HL-60 (cell line): ENCODE results near the gene S100A3.

Experiments used
- TF ChIP-seq, protein P1 (sequence below): IDR thresholded peaks from 2 replicates; pipeline ENCODE4 v1.6.1; 2012; ENCODE audit warnings: low read depth; ENCODE audit not compliant: insufficient replicate concordance
- TF ChIP-seq, protein P2 (sequence below): IDR thresholded peaks from one replicate; pipeline ENCODE4 v1.5.1; 2011; ENCODE audit warnings: low read length, control low read depth, inconsistent platforms; ENCODE audit not compliant: insufficient read depth

DNA sequence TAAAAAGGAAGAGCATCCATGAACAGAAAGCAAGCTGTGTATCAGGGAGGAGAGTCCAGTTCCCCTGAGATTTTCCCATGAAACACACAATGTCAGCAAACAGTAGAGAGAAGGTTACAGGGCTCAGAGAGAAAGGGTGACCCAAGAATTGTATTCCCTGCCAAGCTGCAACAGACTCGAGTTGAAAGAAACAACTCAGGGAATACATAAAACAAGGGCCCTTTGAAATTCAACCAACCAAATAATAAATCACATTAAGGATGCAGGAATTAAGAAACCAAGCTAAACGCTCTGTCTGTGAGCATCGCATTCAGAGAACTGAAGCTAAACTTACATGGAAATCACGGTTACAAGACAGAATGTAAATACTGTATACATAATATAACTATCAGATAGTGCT lies 43.7 kb upstream of the S100A3 start:
- TF ChIP-seq, protein P1, sequence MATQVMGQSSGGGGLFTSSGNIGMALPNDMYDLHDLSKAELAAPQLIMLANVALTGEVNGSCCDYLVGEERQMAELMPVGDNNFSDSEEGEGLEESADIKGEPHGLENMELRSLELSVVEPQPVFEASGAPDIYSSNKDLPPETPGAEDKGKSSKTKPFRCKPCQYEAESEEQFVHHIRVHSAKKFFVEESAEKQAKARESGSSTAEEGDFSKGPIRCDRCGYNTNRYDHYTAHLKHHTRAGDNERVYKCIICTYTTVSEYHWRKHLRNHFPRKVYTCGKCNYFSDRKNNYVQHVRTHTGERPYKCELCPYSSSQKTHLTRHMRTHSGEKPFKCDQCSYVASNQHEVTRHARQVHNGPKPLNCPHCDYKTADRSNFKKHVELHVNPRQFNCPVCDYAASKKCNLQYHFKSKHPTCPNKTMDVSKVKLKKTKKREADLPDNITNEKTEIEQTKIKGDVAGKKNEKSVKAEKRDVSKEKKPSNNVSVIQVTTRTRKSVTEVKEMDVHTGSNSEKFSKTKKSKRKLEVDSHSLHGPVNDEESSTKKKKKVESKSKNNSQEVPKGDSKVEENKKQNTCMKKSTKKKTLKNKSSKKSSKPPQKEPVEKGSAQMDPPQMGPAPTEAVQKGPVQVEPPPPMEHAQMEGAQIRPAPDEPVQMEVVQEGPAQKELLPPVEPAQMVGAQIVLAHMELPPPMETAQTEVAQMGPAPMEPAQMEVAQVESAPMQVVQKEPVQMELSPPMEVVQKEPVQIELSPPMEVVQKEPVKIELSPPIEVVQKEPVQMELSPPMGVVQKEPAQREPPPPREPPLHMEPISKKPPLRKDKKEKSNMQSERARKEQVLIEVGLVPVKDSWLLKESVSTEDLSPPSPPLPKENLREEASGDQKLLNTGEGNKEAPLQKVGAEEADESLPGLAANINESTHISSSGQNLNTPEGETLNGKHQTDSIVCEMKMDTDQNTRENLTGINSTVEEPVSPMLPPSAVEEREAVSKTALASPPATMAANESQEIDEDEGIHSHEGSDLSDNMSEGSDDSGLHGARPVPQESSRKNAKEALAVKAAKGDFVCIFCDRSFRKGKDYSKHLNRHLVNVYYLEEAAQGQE: no peak
- TF ChIP-seq, protein P2, sequence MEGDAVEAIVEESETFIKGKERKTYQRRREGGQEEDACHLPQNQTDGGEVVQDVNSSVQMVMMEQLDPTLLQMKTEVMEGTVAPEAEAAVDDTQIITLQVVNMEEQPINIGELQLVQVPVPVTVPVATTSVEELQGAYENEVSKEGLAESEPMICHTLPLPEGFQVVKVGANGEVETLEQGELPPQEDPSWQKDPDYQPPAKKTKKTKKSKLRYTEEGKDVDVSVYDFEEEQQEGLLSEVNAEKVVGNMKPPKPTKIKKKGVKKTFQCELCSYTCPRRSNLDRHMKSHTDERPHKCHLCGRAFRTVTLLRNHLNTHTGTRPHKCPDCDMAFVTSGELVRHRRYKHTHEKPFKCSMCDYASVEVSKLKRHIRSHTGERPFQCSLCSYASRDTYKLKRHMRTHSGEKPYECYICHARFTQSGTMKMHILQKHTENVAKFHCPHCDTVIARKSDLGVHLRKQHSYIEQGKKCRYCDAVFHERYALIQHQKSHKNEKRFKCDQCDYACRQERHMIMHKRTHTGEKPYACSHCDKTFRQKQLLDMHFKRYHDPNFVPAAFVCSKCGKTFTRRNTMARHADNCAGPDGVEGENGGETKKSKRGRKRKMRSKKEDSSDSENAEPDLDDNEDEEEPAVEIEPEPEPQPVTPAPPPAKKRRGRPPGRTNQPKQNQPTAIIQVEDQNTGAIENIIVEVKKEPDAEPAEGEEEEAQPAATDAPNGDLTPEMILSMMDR: no peak
